CD4-positive, alpha-beta T cell treated with Interleukin-4 for 4 hours (primary cell): ENCODE results near the gene ARMC10.
"Not testable (repeated sequence)": the region's sequence is repeated elsewhere in the genome, so short reads cannot be mapped to it uniquely, and the experiment has no call there.

Experiments
- DNase-seq: peaks from one replicate; pipeline ENCODE4 v3.0.0-alpha.2; 2020

ARMC10 gene

DNA sequence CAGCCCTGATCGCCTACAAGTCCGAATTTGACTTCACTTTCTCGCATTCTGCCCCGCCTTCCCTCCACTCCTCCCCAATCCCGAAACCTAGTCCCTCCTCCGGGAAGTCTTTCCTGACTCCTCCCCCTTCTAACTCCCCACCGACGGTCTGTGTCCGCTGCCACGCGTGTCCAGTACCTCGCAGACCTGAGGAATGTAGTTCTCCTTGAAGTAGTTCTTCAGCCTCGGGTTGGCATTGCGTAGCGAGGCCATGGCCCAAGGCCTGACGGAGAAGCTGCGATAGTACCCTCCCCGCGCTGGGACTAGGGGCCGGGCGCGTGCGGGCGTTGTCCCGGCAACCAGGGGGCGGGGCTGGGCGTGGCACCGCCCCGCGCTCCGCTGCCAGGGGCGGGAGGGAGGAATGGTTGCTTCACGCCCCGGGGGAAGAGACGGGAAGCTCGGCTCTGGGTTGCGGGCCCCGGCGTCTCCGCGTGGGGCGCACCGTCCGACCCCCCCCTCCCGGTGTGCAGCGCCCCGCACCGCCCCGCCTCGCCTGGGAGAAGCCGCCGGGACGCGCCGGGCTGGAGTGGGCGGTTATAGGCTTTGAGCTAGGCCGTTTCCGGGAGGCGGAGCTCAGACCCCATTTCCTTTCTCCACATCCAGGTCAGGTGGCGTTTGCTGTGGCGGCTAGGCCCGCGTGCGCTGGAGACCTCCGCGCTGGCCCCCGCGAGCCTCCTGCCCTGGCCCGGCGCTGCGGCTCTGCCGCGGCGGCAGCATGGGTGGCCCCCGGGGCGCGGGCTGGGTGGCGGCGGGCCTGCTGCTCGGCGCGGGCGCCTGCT is at the start of gene ARMC10, which contains the start of gene FBXL13:
Gene ARMC10, plus strand, starts transcription at position 622 of the 818 bp plus-strand sequence. Its CDS starts 133 bp downstream, at position 755.
Gene FBXL13, minus strand, starts transcription at position 278 of the 818 bp plus-strand sequence.
- peak; percentile 89 for DNase-seq

DNA sequence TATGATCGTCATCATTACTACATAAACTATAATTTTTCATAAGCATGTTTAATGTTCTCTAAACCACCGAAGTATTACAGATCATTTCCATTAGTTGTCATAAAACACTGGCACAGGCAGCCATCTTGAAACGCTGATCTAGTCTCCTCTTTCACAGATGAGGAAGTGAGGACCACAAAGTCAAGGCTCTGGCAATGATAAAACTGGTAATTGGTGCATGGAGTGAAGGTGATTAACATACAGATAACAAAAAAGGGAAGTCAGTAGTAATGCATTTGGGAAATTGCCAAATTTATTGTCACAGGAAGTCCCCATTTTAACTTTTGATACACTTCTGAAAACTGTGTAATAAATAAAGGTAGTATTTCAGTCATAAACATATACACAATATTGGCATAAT is 49.6 kb upstream of the ARMC10 start:
- DNase-seq: no peak

DNA sequence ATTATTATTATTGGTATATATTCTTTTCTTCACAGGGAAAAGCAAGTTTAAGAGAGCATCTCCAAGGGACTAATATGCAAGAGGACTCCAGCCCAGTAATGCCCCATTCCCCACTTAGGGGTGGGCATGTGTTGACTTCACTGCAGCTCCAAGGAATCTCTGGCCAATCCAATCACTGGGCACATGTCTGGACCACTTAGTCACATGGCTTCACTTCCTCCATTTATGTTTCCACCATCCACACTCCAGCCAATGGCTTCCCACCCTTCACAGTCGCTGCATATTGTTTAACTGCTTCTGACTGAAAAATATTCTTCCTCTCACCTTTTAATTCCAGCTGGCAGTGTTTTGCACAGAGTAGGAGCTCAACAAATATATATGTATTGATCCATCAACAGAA is 43.9 kb upstream of the ARMC10 start:
- DNase-seq: no peak

DNA sequence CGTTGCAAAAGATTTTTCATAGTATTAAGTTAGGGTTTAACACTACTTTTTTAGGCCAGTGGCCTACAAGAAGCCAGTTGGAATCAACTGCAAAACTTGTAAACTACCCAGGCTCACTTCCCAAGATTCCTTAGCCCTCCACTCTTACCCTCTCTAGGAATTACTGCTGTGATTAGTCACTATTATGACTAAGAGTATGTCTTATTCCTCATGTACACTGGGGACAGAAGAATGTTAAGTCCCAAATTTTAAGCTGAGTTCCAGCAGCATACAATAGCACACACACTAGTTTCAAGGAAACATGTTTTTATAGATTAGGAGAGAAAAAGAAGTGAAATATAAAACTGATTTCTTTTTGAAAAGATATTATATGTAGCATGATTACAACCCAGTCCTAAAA is 43.2 kb upstream of the ARMC10 start:
- no peak for DNase-seq

DNA sequence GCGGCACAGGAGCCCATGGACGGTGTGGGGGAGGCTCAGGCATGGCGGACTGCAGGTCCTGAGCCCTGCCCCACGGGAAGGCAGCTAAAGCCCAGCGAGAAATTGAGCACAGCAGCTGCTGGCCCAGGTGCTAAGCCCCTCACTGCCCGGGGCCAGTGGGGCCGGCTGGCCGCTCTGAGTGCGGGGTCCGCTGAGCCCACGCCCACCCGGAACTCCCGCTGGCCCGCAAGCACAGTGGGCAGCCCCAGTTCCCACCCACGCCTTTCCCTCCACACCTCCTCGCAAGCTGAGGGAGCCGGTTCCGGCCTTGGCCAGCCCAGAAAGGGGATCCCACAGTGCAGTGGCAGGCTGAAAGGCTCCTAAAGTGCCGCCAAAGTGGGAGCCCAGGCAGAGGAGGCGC is 40.6 kb upstream of the ARMC10 start:
- DNase-seq: not testable (repeated sequence)

DNA sequence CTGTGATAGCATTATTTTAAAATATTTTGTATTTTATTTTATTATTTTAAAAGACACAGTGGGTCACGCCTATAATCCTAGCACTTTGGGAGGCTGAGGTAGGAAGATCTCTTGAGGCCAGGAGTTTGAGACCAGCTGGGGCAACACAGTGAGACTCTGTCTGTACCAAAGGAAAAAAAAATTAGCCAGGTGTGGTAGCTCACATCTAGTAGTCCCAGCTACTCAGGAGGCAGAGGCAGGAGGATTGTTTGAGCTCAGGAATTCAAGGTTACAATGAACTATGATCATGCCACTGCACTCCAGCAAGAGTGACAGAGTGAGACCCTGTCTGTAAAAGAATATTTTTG is 37.5 kb upstream of the ARMC10 start:
- no peak for DNase-seq

DNA sequence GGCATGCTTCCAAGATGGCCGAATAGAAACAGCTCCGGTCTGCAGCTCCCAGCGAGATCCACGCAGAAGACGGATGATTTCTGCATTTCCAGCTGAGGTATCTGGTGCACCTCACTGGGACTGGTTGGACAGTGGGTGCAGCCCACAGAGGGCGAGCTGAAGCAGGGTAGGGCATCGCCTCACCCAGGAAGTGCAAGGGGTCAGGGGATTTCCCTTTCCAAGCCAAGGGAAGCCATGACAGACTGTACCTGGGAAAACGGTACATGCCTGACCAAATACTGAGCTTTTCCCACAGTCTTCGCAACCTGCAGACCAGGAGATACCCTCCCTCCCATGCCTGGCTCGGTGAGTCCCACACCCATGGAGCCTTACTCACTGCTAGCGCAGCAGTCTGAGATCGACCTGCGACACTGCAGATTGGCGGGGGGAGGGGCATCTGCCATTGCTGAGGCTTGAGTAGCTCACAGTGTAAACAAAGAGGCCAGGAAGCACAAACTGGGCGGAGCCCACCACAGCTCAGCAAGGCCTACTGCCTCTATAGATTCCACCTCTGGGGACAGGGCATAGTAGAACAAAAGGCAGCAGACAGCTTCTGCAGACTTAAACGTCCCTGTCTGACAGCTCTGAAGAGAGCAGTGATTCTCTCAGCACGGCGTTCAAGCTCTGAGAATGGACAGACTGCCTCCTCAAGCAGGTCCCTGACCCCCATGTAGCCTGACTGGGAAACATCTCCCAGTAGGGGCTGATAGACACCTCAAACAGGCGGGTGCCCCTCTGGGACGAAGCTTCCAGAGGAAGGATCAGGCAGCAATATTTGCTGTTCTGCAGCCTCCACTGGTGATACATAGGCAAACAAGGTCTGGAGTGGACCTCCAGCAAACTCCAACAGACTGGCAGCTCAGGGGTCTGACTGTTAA is 36.9 kb upstream of the ARMC10 start:
- not testable (repeated sequence) for DNase-seq

DNA sequence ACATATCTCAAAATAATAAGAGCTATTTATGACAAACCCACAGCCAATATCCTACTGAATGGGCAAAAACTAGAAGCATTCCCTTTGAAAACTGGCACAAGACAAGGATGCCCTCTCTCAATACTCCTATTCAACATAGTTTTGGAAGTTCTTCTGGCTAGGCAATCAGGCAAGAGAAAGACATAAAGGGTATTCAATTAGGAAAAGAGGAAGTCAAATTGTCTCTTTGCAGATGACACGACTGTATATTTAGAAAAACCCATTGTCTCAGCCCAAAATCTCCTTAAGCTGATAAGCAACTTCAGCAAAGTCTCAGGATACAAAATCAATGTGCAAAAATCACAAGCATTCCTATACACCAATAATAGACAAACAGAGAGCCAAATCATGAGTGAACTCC is 33.1 kb upstream of the ARMC10 start:
- DNase-seq: not testable (repeated sequence)

DNA sequence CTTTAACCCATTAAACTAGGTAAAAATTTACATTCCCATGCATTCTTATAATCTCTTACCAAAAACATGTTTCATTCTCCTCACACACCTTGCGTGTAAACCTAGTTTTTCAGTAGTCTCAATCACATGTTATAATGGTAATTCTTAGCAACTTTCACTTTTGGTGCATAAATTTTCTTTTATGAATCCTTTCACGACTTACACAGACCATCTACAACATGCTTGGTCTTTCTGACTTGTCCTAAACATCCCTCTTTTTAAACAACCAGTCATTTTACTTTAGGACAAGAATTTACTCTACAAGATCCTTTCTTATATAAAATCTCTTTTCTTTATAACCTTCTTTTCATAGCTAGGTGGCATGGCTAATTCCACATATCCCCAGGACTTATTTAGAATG is 26.1 kb upstream of the ARMC10 start:
- no peak for DNase-seq

DNA sequence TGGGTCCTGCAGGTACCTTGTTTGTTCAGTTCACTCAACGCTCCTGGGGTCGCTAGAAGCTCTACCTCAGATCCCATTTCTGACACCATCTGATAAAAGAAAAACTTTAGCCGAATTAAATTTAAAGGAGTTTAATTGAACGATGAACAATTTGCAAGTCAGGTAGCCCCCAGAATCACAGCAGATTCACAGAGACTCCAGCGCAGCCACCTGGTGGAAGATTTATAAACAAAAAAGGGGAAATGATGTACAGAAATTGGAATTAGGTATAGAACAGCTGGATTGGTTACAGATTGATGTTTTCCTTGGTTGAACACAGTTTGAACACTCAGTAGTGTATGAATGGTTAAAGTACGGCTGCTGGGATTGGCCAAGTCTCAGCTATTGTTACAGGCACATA is 23.4 kb upstream of the ARMC10 start:
- no peak for DNase-seq

DNA sequence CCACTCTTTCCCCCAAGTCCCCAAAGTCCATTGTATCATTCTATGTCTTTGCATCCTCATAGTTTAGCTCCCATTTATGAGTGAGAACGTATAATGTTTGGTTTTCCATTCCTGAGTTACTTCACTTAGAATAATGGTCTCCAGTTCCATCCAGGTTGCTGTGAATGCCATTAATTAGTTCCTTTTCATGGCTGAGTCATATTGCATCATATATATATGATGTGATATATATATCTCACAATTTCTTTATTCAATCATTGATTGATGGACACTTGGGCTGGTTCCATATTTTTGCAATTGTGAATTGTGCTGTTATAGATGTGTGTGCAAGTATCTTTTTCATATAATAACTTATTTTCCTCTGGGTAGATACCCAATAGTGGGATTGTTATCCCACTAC is 18.9 kb upstream of the ARMC10 start:
- DNase-seq: not testable (repeated sequence)

DNA sequence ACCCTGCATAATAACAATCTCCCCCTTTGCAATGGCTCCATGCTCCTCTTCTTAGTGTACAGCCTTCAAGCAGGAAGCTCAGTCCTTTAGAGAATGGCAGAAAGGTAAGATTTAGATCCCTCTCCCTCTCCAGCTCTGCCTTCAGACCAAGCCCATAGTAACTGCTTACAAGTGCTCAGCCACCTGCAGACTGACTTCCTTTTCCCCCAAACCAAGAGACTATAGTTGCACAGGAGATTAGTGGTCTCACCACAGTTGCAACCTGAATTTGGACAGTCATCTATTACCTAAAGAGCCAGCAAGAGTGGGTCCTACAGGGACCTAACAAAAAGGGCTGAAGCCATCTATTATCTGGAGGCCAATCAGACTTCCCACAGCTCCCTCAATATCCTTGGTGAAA is 16.8 kb upstream of the ARMC10 start:
- DNase-seq: no peak

DNA sequence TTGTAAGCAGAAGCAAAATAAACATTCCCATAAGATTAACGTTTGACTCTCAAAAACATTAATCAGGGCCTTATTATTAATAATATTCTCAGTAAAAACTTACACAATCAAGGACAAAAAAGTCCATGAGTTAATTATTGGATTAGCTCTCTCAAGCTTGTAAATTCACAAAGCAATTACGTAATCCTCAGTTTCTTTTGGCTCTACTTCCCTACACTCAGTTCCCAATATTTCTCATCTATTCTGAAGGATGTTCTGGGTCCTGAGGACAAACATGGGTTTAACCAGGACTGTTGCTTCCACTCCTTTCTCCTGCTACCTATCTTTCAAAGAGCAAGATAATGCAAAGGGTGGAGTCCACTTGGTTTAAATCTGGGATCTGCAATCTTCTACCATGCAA is 15.5 kb upstream of the ARMC10 start:
- no peak for DNase-seq

DNA sequence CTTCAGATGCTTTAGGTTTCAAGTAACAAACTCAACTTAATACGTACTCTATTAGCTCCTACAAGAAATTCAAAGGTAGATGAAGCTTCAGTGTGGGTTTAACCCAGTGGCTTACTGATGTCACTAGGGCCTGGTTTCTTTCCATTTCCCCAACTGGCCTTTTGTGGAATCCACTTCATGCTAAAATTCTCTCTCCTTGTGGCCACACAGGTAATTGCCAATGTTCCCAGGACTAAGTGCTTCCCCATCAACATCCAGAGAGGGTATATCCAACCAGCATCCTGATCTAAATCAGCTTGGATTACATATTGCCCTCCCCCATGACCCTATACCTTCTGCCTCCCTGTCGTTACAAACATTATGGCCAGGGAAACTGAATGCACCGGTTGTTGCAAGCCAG is 11.0 kb upstream of the ARMC10 start:
- DNase-seq: no peak

DNA sequence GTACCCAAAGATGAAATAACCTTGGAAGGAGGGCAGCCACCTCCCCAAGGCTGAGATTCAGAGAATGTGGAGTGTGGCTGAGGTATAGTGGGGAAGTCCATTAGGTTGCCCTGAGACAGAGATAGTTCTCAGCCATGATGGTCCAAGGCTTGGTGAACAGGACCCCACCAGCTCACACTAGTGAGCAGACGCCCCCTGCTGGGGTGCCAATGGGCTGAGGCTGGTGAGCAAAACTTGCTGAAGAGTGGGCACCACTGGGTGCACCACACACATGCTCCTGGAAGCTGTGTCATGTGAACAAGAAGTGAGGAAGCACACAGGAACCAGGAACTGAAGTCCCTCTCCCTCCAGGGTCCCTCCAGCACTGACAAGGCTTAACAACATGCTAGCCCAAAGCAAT is 9.3 kb upstream of the ARMC10 start:
- DNase-seq: peak; percentile 23

DNA sequence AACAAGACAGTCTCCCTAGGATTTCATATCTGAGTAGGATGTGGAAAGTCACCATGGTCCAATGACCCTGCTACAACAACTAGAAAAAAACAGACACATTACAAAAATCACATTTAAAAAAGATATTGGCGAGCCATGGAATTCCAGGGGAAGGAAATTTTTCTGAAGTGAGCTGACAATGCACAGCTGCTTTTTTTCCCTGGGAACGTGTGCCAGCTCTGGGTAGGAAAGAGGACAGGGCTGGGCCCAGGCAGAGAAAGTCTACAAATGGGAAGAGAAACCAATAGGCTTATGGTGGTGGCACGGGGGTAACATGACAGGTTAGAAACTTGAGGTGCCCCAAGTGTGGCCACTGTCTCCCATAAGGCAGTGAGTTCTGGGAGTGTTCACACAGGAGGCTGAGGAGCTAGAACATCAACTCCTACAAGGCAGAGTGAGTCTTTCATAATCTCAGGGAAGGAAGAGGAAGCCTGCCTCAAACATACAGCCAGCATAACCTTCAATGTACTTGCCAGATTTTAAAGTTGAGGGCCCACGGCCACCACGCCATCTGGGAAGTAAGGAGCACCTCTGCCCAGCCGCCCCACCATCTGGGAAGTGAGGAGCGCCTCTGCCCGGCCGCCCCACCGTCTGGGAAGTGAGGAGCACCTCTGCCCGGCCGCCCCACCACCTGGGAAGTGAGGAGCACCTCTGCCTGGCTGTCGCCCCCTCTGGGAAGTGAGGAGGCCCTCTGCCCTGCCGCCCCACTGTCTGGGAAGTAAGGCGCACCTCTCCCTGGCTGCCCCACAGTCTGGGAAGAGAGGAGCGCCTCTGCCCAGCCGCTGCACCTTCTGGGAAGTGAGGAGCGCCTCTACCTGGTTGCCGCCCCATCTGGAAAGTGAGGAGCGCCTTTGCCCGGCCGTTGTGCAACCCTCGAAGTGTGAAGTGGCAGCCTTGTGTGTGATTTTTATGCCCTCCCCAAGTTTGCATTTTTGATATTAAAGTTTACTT is 6.2 kb upstream of the ARMC10 start:
- DNase-seq: no peak

DNA sequence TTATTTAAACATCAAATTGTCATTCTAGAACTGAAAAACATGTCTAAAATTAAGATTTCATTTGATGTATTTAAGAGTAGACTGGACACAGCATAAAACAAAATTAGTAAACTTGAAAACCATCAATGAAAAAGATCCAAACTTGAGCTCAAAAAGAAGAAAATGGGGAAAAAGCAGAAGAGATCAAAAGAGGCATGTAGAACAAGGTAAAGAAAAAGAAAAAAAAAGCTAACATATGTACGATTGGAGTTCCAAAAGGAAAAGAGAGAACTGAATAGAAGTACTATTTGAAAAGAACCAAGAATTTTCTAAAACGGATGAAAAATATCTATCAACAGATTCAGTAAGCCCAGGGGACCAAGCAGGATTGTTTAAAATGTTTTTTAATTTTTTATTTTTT is 3.9 kb upstream of the ARMC10 start:
- no peak for DNase-seq

DNA sequence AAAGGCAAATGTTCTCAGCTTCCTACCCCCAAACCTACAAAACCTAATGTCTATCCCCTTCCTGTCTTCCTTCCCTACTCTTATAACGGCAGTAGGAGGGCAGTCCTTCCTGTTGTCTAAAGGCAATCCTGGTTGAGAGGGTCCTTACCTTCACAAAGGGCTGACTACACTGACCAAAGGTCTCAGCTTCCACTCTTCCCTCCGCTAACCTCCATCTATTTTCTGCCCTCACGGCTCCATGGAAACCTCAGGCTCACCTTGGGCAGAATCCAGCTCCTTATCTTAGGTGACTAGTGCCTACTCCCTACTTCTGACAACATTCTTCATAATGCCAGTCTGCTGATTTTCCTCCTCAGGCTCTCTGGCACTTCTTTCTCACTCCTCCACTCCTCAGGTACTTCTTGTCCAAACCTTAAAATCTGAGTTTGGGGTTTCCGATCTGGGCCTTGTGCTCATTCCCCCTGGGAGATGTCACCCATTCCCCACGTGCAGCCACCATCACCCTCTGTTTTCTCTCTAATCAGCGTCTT is 886 bp upstream of the ARMC10 start:
- DNase-seq: no peak

DNA sequence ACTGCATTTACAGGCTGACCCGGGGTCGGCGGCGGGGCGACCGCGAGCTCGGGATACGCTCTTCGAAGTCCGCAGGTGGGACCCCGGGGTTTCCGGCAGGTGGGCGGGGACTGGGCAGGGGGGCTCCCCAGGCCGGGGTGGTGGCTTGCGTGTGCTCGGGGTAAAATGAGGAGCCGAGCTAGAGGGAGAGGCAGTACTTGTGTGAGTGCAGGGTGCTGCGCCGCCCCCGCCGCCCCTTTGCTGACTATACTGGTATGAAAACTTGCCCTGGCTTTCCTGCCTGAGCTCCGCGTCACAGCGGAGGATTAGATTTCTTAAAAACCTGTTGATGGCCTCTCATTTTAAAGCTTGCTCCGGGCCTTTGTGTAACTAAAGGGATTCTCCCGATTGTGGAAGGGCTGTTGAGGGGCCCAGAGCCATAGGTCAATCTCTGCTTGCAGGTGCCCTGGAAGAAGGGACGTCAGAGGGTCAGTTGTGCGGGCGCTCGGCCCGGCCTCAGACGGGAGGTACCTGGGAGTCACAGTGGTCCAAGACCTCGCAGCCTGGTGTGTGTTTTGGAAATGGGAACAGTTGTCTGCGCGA is 488 bp downstream of the ARMC10 start:
- DNase-seq: peak; percentile 66

DNA sequence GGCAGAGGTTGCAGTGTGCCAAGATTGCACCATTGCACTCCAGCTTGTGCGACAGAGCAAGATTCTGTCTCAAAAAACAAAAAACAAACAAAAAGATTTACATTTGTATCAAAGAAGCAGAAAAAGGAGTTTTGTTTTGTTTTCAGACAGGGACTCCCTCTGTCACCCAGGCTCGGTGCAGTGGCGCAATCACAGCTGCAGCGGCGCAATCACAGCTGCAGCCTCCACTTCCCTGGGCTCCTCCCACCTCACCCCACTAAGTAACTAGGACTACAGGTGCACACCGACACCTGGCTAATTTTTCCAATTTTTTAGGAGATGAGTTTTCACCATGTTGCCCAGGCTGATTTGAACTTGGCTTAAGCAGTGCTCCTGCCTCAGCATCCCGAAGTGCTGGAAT is 1.8 kb downstream of the ARMC10 start:
- DNase-seq: no peak

DNA sequence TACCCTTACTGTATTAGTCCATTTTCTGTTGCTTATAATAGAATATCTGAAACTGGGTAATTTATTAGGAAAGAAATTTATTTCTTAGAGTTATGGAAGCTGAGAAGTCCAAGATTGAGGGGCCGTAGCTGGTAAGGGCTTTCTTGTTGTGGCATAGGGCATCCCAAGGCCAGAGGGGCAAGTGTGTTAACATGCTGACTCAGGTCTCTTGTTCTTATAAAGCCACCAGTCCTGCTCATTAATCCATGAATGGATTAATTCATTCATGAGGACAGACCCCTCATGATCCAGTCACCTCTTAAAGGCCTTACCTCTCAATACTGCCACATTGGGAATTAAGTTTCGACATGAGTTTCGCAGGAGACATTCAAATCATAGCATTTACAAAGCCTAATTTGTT is 2.4 kb downstream of the ARMC10 start:
- DNase-seq: no peak

DNA sequence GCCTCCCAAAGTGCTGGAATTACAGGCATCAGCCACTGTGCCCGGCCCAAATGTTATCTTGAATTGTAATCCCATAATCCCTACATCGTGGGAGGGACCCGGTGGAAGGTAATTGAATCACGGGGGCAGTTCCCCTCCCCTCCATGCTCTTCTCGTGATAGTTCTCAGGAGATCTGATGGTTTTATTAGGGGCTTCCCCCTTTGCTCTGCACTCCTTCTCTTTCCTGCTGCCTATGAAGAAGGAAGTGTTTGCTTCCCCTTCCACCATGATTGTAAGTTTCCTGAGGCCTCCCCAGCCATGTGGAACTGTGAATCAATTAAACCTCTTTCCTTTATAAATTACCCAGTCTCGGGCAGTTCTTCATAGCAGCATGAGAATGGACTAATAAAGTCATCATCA is 3.3 kb downstream of the ARMC10 start:
- DNase-seq: not testable (repeated sequence)
